ENCODE measurements around the gene EML3.
"Not testable (repeated sequence)": the region's sequence is repeated elsewhere in the genome, so short reads cannot be mapped to it uniquely, and the experiment has no call there.

EML3 gene

DNA sequence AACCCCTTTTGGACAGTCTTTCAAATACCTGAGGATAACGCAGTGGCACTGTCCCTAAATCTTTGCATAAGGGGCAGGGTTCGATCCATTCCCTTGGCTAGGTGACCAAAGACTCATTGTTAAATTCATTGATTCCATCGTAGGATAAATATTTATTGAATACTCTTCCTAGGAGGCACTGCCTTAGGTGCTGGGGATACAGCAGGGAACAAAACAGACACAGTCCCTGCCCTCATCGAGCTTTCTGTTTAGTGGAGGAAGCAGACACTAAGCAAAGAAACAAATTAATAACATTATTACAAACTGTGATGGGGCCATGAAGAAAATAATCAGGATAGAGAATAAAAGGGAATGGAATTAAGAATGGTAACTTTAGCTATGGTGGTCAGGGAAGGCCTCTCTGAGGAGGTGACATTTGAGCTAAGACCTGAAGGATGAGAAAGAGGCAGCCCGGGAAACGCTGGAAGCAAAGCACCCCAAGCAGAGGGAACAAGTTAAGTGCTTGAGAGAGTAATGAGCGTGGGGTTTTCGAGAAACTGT lies 8.5 kb upstream of the EML3 start:
- no peak for DNase-seq (ENCODE audit: low read depth in 1 of 2, low spot score in 1 of 2)

- not testable (repeated sequence) for DNase-seq (ENCODE audit: low read depth in 1 of 2, low spot score in 1 of 2)
Measured at GRCh38 chr11:62616957-62617356, 4.4 kb upstream of the EML3 start.

DNA sequence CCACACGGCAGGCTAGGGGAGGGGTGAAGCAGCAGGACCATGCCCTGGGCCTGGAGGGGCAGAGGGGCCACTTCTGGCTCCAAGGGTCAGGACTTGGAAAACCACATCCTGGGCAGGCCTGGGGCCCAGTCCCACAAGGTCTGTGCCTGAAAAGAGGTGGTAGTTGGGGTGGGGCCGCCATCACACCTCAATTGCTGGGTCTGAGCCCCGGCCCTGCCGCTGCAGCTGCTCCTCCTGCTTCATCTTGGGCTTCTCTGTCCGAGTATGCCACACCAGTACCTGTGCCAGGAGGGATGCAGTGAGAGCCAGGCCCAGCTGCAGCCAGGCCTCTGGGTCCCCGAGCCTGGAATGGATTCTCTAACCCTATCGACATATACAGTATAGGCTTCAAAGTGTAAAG lies 2.9 kb upstream of the EML3 start:
- DNase-seq (ENCODE audit: low read depth in 1 of 2, low spot score in 1 of 2): no peak

- no peak for DNase-seq (ENCODE audit: low read depth in 1 of 2, low spot score in 1 of 2)
Measured at GRCh38 chr11:62614275-62614674, 1.7 kb upstream of the EML3 start.

- no peak for DNase-seq (ENCODE audit: low read depth in 1 of 2, low spot score in 1 of 2)
Measured at GRCh38 chr11:62613291-62613778, 760 bp upstream of the EML3 start.

DNA sequence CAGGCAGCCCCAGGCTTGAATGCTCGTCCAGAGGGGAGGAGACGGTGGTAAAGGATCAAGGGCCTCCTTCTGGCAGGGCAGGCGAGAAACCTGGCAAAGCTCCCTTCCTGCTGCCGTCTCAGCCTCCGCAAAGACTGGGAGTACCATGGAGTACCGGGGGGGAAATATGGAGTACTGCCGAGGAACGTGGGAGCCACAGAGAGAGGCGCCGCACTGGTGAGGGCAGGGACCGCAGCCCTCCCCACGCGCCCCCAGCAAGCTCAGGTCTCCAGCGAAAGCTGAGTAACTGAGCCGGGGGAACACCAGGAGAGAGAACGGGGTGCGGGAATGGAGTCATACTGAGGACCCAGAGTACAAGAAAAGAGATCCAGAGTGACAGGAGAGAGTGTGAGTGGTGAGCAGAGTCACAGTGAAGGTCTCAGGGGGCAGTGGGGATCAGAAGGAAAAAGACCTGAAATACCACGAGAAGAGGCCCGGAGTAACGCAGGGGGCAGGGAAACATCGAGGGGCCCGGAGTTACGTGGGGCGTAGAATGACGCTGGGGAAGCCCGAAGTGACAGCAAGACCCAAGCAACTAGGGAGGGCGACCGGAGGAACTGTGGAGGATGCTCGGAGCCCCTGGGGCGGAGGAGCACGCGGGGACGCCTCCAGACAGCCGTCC lies 740 bp downstream of the EML3 start:
- no peak for DNase-seq (ENCODE audit: low read depth in 1 of 2, low spot score in 1 of 2)

DNA sequence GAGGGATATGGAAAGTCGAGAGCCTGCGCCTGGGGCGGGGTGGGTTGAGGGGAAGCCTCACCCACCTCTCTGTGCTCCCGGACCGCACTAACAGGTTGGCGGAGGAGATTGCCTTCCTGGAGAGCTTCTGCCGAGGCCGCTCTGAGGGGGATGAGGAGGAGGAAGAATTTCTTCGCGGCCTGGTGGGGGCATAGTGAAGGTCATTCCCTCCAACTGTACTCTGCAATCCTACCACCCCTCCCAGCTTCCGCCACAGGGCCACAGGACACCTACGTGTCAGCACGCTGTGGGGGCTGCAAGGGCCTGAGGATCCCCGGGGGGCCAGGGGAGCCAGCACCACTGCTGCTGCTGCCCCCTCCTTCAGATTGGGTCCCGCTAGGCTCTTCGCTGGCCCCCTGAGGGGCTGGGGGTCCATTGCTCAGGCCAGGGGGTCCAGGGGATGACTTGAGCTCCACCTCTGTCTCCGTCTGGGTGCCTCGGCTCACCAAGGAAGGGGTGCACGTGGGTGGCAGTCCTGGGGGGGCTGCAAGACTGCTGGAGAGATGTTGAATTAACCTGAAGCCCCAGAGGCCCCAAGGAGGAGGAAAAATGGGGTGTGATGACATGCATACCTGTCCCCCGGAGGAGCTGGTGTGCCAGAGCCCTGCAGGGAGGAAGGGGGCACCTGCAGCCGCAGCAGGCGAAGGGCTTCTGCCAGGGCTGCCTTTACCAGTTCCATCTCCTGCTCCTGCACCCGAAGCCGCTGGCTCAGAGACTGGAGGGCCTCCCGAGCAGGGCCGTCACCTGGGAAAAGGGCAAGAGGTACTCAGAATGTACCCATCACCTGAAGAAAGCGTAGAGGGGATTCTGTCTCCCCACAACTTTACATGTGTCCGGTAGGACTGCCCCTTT lies 1.5 kb downstream of the EML3 start:
- no peak for DNase-seq (ENCODE audit: low read depth in 1 of 2, low spot score in 1 of 2)

DNA sequence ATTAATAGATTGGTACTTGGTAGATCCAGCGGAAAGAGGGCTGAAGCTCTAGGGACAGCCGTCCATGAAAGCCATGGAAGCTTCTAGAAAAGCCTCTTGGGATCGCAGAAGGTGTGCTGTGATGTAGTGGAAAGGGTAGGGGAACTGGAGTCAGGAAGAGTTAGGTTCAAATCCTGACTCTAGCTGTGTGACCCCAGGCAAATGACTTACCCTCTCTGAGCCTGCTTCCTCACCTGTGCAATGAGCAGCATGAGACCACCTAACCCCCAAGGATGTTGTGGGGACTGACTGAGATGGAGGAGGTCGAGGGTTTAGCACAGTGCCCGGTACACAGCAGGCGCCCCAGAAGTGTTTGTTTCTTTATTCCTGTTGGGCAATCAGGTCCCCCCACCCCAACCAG lies 2.2 kb downstream of the EML3 start:
- no peak for DNase-seq (ENCODE audit: low read depth in 1 of 2, low spot score in 1 of 2)

- no peak for DNase-seq (ENCODE audit: low read depth in 1 of 2, low spot score in 1 of 2)
Measured at GRCh38 chr11:62608776-62609175, 3.8 kb downstream of the EML3 start.

GRCh38 chr11:62607714-62608113 lies 4.9 kb downstream of the EML3 start:
- DNase-seq (ENCODE audit: low read depth in 1 of 2, low spot score in 1 of 2): no peak

DNA sequence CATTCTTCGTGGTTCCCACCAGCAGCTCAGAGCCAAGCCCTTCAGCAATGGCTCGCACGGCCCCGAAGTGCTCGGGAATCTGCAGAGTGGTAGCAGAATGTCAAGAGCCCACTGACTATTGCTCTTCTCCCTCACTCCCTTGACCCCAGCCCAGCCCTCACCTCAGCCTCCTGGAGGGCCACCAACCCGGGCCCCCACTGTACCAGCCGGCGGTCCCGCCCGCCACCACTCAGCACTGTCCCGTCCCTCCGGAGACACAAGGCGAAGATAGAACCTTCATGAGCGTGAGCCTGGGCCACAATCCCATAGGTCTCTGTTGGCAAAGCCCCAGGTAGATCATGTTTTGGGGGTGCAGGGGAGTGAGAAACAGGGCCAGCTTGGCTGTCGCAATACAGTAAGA lies 6.7 kb downstream of the EML3 start:
- DNase-seq (ENCODE audit: low read depth in 1 of 2, low spot score in 1 of 2): no peak

GRCh38 chr11:62605467-62605866 lies 7.1 kb downstream of the EML3 start:
- no peak for DNase-seq (ENCODE audit: low read depth in 1 of 2, low spot score in 1 of 2)

GRCh38 chr11:62604460-62605120 lies 8.0 kb downstream of the EML3 start:
- DNase-seq (ENCODE audit: low read depth in 1 of 2, low spot score in 1 of 2): no peak

GRCh38 chr11:62603776-62604299 lies 8.7 kb downstream of the EML3 start:
- no peak for DNase-seq (ENCODE audit: low read depth in 1 of 2, low spot score in 1 of 2)

GRCh38 chr11:62603072-62603408 lies 9.5 kb downstream of the EML3 start:
- DNase-seq (ENCODE audit: low read depth in 1 of 2, low spot score in 1 of 2): no peak

- no peak for DNase-seq (ENCODE audit: low read depth in 1 of 2, low spot score in 1 of 2)
Measured at GRCh38 chr11:62602141-62603071, 10.2 kb downstream of the EML3 start.

DNA sequence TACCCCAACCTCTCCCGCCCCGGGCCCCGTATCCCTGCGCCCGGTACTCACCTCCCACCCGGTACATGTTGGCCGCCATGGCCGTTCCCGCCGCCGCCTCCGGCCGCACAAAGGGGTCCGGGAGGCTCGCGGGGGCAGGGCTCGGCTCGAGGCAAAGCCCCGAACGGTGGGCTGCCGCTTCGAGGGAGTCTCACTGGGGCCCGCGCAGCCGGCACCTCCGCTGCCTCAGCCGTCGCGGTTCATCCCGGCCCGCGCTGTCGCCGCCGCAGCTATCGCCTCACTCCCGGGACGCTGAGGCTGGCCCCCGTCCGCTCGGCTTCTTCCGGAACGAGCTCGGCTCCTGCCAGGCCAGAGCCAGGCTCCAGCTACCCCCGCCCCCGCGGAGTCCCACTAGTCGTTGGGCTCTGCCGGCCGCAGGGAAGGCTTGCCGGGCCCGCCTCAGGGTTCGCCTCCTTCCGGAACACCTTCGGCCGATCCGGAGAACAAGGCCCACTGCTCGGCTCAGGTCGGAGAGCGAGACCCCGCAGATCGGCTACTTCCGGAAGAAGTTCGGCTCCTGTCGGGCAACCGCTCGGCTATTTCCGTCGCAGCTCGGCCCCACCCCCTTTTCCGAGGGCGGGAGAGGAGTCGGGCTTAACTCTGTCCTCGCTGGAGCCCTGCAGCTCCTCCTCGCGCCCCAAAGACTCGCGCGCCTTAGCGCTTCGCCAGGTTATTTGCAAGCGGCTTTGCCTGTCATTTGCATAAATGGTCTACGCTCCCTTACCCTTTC lies 11.0 kb downstream of the EML3 start, which contains the start of gene MTA2:
Gene MTA2 (minus strand): TSS at position 494 of the 769 bp plus-strand sequence. CDS start 415 bp downstream, at position 79.
- DNase-seq (ENCODE audit: low read depth in 1 of 2, low spot score in 1 of 2): peak; percentile 99

DNA sequence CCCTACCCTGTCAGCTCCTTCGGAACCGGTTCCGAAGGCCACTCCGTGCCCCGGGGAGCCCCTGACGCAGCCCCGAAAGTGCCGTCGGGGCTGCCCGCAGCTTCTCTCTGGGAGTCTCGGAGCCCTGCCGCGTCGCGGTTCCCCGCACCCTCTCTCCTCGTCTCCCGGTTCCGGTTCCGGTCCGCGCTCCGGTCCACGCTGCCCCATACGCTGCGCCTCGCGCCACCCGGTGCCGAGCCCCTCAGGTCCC lies 11.5 kb downstream of the EML3 start:
- no peak for DNase-seq (ENCODE audit: low read depth in 1 of 2, low spot score in 1 of 2)

GRCh38 chr11:62600367-62601121 lies 12.0 kb downstream of the EML3 start:
- no peak for DNase-seq (ENCODE audit: low read depth in 1 of 2, low spot score in 1 of 2)

Measured in activated T-helper 1 cell treated with anti-CD3 and anti-CD28 coated beads, Interleukin-2, amount 50 U/mL, for 16 hours (primary cell).